Suprapubic skin (tissue), 3 donors: Measurements from ENCODE around the gene SIRT3.

ENCODE experiments used
- CTCF ChIP-seq, 2 donors: fragments of 200-600 bp in 1 of 2; fragments of 450-650 bp in 1 of 2; sonication (generic) in 1 of 2; IDR thresholded peaks; one replicate each; pipeline ENCODE4 v1.5.1; 2016 to 2019; ENCODE audit warnings: antibody characterized with exemption in 2 of 2, mild to moderate bottlenecking in 1 of 2, moderate library complexity in 1 of 2
- EP300 ChIP-seq: sonication (generic); formaldehyde crosslinking; IDR thresholded peaks from one replicate; pipeline ENCODE4 v1.6.1; 2017; ENCODE audit warnings: antibody characterized with exemption
- POLR2A ChIP-seq, 2 donors: fragments of 450-650 bp; IDR thresholded peaks; one replicate each; pipeline ENCODE4 v1.6.1; 2017; ENCODE audit warnings: antibody characterized with exemption in 2 of 2, mild to moderate bottlenecking in 2 of 2, moderate library complexity in 2 of 2

DNA sequence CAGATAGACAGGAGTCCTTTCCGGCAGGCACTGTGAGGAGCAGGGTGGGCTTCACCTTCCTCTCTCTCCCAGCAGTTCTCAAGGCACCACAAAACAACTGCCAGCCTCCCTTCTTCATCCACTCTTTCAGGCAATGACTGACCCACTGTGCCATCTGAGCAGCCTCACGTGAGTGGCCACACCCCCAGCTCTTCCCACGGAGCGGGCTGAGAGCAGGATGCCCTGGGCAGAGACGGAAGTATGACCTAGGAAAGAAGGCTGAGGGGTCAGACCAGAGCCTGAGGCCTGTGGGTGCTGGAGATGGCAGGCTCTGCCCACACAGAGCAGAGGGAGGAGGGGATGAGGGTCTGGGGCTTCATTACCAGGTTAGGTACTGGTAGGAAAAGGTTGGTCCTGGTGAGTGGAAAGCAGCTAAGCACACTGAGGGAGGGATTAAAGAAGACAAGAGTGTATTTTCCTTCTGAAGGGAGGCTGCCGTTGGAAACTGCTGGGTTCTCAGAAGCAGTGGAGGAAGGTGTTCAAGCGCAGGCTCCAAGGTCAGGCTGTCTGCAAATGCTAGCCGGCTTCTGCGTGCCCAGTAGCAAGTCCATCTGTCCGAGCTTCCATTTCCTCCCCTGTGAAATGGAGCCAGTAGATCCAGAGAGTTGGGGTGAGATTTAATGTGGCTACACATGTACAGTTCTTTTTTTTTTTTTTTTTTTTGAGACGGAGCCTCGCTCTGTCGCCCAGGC is 46.7 kb upstream of the SIRT3 start:
- TF ChIP-seq CTCF (IDR thresholded peaks at IDR 0.05) = no peak
- no peak for TF ChIP-seq EP300
- no peak for TF ChIP-seq POLR2A (IDR thresholded peaks at IDR 0.05)
